ENCODE data around the gene MFN2. TPM values are rescaled to one million over a fixed set of nuclear protein-coding genes. Genes with fewer than 3 reads are reported as not detected.
A peak's percentile ranks its signal among the peaks of the same experiment; 100 is the strongest.

The MFN2 gene
- total RNA-seq, 1 donor from 2014 or later: 56.5 TPM

DNA sequence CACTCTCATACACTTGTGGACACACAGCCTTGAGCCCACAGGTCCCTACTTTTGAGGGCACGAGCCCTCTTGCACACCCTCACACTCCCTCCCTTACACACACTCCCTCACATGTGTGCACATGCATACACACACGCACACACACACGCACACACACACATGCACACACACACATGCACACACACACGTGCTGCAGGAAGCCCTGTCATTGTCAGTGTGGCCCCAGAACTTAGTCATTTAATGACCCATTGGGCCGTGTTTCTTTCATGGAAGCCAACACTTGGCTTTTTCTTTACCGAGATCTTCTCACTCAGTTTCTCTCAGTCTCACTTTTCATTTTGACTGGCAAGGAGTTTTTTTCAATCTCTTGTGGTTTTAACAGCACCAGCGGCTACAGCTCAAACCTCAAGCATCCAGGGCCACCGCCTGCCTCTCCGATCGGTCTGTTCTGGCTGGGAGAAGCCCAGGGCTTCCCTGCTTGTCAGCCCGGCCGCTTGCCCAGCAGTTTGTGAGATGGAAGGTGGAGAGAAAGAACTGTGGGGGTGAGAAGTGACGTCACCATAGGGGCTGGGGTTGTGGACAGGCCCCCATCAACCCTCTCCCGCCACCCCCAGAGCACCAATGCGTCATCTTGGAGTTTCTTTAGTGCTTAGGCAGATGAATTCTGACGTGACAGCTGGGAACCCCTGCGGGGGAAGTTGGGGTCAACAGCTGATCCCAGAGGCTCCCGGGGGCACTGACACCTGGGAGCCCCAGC, 67.1 kb downstream of the MFN2 start:
- no peak for DNase-seq (ENCODE audit: low read depth in 2 of 2)

DNA sequence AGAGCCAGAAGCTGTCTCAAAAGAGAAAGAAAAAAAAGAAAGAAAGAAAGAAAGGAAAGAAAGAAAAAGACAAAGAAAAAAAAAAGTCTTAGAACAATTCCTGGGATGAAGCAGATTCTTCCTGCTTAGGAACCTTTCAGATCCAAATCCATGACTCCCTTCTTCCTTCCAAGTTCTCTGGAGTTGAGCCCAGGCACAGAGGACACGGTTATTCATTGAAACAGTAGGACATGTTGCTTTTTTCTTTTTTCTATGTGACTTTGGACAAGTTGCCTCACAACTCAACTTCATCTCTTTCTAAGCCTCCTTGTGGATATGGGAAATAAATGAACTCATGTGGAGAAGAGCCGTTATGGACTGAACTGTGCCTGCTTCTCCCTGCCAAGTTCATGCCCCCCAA, 68.1 kb downstream of the MFN2 start:
- DNase-seq (ENCODE audit: low read depth in 2 of 2): no peak

DNA sequence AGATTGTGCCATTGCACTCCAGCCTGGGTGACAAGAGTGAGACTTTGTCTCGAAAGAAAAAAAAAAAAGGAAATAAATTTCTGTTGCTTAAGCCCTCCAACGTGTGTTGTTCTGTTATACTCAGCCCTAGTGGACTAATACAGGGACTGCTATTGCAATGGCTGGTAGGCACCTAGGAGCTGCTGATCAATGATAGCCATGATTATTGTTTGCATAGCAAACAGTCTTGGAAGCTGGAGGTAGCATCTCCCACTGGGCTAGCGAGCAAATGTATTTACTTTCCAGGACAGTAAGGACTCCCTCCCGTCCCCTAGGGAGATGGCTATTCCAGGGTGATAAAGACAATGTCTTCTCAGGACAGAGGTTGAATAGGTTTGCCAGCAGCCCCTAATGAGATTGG, 69.4 kb downstream of the MFN2 start:
- no peak for DNase-seq (ENCODE audit: low read depth in 2 of 2)

DNA sequence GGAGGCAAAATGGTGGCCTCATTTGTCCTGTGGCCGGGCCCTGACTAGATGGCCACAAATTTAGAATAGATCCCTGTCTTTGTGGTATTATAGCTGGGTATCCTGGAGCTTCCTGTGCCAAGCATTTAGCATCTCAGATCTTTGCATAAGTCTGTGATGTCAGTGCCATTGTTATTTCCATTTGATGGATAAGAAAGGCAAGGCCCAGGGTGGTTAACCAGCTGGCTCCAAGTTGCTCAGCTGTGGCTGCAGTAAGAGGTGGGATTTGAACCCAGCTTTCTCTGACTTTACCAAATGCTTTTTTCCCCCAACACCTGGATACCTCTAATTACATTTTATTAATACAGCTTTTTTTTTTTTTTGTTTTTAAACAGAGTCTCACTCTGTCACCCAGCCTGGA, 71.1 kb downstream of the MFN2 start:
- no peak for DNase-seq (ENCODE audit: low read depth in 2 of 2)

DNA sequence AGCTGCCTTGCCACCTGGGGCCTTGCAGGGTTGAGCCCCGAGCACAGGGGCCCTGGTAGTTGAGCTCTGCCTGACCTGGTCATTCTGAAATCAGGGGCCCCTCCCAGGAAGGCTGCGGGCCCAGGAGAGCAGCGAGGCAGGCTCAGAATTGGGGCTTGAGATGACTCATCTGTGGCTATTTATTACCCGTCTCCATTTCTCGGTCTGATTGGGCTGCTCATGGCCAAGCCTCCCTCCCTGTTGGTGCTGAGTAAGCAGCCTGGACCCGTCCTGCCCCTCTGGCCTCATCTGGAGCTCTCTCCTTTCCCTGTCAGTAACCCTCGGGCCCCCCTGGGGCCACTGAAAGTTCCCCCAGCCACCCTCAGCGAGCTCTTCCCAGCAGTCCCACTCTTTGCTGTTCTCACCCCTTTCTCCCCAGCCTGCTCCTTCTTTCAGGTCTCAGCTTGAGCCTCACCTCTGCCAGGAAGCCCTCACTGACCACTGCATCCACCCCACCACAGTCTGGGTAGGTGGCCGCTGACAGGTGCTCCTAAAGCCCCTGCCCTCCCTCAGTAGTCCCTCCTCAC, 71.8 kb downstream of the MFN2 start:
- peak; percentile 15 to 59 for DNase-seq (ENCODE audit: low read depth in 2 of 2)

DNA sequence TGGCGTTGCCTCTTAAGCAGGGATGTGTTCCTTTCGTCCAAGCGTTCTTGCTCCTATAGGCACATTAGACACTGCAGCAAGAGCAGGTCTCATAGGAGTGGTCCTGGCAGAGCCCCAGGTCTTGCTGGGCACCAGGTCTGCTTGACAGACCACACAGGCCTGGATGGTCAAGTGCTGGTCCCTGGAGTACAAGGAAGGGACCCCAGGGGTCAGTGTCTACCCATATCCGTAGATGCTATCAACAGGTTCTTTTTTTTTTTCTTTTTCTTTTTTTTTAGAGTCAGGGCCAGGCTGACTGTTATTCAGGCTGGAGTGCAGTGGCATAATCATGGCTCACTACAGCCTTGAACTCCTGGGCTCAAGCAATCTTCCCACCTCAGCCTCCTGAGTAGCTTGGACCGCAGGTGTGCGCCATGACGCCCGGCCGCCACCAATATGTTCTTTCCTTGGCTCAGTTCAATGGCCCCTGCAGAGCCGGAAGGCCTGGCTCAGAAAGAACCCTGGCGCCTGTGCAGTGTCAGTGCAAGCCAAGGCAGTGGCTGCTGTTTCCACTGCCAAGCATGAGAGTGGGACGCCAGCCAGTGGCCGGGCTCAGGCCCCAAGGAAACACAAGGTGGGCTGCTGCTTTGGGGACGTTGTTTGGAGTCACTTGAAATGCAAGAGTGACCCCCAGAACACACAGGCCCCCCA, 72.9 kb downstream of the MFN2 start:
- no peak for DNase-seq (ENCODE audit: low read depth in 2 of 2)

DNA sequence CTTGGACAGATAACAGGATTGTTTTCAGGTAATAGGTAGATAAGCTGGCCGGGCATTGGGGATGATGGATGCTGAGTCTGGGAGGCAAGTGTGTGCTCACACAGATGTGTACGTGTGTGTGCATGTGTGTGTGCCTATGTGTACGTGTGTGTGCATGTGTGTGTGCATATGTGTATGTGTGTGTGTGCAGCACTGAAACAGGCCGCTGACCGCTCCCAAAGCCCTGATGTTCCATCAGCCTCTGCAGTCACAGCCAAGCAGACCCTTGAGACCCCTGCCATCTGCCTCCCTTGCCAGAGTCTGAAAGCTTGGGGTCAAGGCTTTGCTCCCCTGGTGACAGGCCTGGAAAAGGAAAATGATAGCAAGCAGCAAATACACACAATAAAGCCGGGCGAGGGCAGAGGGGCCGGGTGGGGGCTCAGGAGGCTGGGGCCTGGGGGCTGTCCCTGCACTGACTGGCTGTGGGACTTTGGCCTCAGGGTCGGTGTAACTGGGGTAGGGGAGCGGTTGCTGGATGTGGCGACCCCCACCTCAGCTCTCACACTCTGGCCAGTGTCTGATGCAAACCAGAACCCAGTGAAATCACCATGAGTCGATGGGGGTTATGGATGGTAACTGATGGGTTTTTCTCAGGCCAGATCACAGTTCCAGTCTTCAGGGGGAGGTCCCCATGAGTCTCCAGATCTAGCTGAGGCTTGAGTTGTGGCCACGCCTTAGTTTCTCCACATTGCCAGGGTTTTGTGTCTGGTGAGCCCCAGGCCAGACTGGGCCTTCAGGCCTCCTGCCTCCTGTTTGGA, 73.7 kb downstream of the MFN2 start:
- no peak for DNase-seq (ENCODE audit: low read depth in 2 of 2)

DNA sequence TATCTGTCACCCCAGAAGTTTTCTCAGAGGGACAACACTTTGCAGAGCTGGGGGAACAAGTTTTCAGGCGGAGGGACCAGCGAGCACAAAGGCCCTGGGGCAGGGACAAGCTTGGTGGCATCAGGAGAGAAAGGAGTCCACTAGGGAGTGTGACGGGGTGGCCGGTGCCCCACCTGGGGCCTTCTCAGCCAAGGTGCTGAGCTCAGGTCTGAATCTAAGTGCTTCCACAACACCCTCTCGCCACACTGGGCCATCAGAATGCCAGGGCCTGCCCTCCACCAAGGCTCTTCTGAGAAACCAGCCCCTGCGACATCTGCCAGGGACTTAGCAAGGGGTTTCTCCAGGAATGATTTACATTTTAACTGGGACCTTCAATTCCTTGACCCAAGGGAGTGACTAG, 75.0 kb downstream of the MFN2 start:
- no peak for DNase-seq (ENCODE audit: low read depth in 2 of 2)

DNA sequence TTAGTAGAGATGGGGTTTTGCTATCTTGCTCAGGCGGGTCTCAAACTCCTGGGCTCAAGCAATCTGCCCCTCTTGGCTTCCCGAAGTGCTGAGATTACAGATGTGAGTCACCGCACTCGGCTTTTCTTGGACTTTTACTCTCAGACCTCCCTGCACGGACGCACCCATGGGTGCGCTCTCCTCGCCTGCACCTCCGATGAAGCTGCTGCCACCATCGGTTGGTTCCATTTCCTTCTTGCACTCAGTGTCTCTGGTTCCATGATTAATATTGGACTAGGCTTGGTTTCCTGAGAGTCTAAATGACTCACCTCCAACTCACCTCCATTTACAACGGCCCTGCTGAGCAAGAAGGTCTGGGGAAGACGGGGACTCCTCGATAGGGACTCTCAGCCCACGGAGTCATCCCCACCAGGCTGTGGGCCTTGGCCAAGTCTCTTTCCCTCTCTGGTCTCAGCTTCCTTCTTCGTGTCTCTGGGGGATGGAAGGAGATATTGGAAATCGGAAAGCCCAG, 76.1 kb downstream of the MFN2 start:
- no peak for DNase-seq (ENCODE audit: low read depth in 2 of 2)

DNA sequence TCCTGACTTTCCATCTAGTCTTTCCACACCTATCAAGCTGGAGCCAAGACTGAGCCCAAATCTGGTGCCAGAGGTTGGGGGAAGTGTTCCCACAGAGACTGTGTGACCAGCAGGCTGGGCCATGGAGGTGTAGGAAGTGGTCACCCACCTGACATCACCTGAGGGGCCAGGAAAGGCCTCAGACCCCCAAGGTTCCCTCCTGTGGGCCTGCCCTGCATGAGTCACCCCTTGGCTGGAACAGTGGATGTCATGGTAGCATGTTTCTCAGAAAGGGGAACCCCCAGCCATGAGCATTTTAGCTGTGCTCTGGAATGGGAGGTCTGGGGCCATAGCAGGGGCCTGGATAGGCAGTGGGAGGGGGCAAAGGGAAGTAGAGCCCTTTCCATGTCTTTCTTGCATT, 77.1 kb downstream of the MFN2 start:
- DNase-seq (ENCODE audit: low read depth in 2 of 2): no peak

DNA sequence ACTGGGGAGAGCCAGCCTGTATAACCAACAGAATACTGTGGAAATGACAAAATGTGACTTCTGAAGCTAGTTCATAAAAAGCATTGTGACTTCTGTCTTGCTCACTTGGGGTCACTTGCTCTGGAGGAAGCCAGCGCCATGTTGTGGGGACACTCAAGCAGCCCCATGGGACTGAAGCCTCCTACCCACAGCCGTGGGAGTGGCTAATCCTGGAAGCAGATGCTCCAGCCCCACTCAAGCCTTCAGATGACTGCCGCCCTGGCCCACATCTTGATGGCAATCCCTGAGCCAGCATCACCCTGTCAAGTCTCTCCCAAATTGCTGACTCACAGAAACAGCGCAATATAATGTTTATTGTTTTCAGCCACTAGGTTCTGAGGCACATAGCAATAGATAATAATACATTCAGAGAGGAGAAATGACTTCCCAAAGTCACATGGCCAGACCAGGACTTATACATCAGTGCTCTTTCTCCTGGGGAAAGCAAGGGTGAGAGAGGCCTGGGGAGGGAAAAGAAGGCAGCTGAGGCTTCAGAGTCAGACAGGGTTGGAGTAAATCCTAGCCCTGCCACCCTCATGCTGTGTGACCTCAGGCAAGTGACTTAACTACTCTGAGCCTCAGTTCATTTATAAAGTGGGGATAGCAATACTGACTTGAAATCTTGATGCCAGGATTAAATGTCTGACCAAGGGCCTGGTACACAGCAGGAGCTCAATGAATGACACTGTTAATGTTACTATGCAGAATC, 77.9 kb downstream of the MFN2 start:
- no peak for DNase-seq (ENCODE audit: low read depth in 2 of 2)

DNA sequence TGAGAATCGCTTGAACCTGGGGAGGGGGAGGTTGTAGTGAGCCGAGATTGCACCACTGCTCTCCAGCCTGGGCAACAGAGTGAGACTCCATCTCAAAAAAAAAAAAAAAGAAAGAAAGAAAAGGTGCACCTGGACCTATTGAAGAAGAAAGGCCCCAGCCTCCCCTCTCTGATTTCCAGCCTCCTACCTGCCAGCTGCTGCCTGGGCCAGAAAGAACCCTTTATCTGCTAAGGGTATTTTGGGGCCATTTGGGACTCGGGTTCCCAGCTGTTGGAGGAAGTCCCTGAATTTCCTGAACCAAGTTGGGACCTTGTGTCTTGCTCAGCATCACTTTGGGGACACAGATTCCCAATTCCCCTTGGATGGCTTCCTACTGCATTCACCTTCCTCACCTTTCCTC, 79.0 kb downstream of the MFN2 start:
- DNase-seq (ENCODE audit: low read depth in 2 of 2): no peak

DNA sequence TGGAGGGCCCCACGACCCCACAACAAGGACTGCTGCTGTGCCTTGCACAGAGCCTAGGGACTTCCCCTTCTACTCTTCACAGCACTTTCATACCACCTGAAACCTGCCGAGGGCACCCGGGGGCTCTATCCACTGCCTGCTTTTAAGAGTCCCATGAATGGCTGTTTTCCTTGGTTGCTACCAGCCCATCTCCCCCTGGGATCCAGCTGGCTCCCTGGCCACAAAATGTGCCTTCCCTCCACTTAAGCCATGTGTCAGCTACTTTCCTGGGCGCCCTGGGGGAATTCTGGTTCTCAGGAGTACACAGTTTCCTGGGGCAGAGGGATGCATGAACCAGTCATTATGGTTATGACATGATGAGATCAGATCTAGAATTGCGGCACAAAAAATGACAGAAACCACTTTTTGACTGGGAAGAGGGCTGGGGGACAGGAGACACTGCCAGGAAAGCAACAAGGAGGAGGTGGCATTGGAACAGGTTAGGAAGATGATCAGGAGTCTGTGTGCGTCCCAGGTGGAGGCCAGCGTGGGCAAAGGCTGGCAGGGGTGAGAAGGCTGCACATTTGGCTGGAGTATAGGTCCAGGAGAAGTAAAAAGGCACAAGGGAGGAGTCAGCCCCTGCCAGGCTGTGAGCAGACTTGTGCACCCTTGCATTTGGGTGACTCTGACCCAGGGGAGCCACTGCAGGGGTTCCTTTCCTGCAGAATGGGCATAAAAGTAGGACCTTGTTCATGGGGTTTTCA, 79.6 kb downstream of the MFN2 start:
- no peak for DNase-seq (ENCODE audit: low read depth in 2 of 2)

DNA sequence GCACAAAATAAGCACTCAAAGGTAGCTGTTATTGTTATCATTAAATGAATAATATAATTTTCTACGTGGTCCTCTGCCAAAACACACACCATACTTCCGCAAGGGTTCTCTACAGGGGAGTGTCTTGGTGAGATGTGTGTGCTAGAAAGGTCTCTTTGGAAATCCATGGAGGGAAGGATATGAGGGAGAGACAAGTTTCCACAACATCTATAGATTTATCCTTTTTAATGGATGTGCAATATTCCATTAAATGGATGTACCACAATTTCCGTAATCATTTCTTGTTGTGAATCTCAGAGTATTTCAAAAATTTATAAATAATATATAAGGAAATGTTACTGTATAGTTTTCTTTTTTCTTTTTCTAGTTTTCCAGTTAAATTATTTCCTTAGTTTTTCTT, 80.3 kb downstream of the MFN2 start:
- no peak for DNase-seq (ENCODE audit: low read depth in 2 of 2)

Other genes starting within 250 kb of the MFN2 start
- gene AGTRAP, start 244.3 kb upstream of the MFN2 start, total RNA-seq: 31.4 and 38.5 TPM in 2 replicates
- 0.22 and 0.40 TPM in 2 replicates for gene C1orf167, start 218.3 kb upstream of the MFN2 start, total RNA-seq
- 25.9 and 35.5 TPM in 2 replicates for gene MTHFR, start 174.5 kb upstream of the MFN2 start, total RNA-seq
- gene CLCN6, start 174.3 kb upstream of the MFN2 start, total RNA-seq: 5.2 and 7.5 TPM in 2 replicates
- 0.60 TPM in 1 of 2 replicates, not detected in the other for gene NPPA, start 132.7 kb upstream of the MFN2 start, total RNA-seq
- gene NPPB, start 121.5 kb upstream of the MFN2 start, total RNA-seq: not detected in 2 replicates
- 36.2 and 57.3 TPM in 2 replicates for gene KIAA2013, start 54.0 kb upstream of the MFN2 start, total RNA-seq
- gene PLOD1, start 45.7 kb upstream of the MFN2 start, total RNA-seq: 135 and 141 TPM in 2 replicates
- 20.9 and 27.8 TPM in 2 replicates for gene MIIP, start 39.1 kb downstream of the MFN2 start, total RNA-seq
- not detected in 2 replicates for gene TNFRSF8, start 82.9 kb downstream of the MFN2 start, total RNA-seq
- gene TNFRSF1B, start 186.5 kb downstream of the MFN2 start, total RNA-seq: 3.8 and 8.7 TPM in 2 replicates
- gene VPS13D, start 249.6 kb downstream of the MFN2 start, total RNA-seq: 20.9 and 28.8 TPM in 2 replicates

All from lung microvascular endothelial cell (primary cell).